ENCODE measurements around the gene CDK6. TPM values are rescaled to one million over a fixed set of nuclear protein-coding genes. Genes with fewer than 3 reads are reported as not detected.

Gene CDK6
- total and polyA plus RNA-seq, 2 experiments from 2014 or later = 28.7 to 81.6 TPM

DNA sequence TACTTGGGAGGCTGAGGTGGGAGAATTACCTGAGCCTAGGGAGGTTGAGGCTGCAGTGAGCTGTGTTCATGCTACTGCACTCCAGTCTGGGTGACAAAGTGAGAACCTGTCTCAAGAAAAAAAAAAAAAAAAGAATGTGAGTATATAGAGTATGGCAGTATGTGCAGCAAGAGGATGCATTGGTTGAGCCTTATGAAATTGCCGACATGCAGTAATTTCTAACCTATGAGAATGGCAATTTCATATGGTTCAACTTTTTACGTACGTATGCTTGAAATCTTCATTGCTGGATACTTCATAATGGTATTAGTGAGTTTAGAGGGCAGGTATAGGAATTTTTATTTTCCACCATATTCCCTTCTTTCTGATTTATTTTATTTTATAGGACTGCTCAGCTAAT, 241.6 kb downstream of the CDK6 start:
- Histone ChIP-seq H3K27me3 (peaks cover 24% of the 10 kb centered on the region), H3K9me3 (ENCODE audit: low read depth) (no peaks in the 10 kb centered on the region), H3K36me3 (no peaks in the 10 kb centered on the region), H3K27ac (no peak overlapping the region), H3K4me3 (no peak overlapping the region), H3K4me1 (ENCODE audit: low read depth) (no peaks in the 10 kb centered on the region)
- TF ChIP-seq, protein P1, sequence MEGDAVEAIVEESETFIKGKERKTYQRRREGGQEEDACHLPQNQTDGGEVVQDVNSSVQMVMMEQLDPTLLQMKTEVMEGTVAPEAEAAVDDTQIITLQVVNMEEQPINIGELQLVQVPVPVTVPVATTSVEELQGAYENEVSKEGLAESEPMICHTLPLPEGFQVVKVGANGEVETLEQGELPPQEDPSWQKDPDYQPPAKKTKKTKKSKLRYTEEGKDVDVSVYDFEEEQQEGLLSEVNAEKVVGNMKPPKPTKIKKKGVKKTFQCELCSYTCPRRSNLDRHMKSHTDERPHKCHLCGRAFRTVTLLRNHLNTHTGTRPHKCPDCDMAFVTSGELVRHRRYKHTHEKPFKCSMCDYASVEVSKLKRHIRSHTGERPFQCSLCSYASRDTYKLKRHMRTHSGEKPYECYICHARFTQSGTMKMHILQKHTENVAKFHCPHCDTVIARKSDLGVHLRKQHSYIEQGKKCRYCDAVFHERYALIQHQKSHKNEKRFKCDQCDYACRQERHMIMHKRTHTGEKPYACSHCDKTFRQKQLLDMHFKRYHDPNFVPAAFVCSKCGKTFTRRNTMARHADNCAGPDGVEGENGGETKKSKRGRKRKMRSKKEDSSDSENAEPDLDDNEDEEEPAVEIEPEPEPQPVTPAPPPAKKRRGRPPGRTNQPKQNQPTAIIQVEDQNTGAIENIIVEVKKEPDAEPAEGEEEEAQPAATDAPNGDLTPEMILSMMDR (IDR thresholded peaks at IDR 0.05; ENCODE audit: low read depth, low read length) = no peak
- DNase-seq (ENCODE audit: low read depth in 1 of 2, low spot score in 1 of 2) = no peak

DNA sequence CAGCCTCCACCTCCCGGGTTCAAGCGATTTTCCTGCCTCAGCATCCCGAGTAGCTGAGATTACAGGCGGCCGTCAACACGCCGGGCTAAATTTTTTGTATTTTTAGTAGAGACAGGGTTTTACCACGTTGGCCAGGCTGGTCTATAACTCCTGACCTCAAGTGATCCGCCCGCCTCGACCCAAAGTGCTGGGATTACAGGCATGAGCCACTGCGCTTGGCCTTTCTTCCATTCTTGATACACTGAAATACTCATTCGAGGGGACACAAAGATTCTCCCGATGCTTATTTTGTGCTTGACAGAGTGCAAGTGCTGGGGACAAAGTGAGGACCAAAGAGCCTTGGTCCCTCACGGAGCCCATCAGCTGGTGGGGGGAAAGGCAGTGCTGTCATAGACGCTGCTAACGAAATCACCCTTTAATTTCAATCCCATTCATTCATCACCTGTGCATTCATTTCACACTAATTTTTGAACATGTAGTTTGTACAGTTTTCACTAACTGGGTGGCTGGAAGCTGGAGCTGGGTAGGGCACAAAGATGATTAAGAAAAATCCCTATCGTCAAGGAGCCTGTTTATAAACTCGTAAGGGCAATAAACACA, 245.6 kb downstream of the CDK6 start:
- TF ChIP-seq, protein P1 (IDR thresholded peaks at IDR 0.05; ENCODE audit: low read depth, low read length) = no peak
- peaks cover 24% of the 10 kb centered on the region for H3K27me3 ChIP-seq
- H3K27ac ChIP-seq = no peak overlapping the region
- no peak for DNase-seq (ENCODE audit: low read depth in 1 of 2, low spot score in 1 of 2)
- H3K9me3 ChIP-seq (ENCODE audit: low read depth) = no peaks in the 10 kb centered on the region
- H3K4me3 ChIP-seq = peak overlapping the region; percentile 89
- H3K4me1 ChIP-seq (ENCODE audit: low read depth) = peaks cover 4% of the 10 kb centered on the region
- no peaks in the 10 kb centered on the region for H3K36me3 ChIP-seq

DNA sequence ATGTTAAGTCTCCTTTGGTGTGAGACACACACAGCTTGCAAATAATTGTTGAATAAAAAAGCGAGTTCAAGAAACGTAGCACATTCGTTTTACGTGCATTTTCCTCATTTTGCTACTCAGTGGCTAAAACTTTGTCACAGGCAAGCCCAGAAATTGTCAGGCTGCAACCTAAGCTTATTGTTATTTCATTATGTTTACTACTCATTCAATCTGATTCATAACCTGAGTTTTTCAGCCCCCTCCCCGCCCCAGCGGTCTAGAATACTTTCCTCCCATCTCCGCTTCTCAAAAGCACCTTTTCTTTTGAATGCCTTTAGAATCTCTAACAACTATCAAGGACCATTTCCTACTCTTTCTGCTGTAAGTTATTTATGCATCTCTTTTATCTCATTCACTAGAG, 247.3 kb downstream of the CDK6 start:
- DNase-seq (ENCODE audit: low read depth in 1 of 2, low spot score in 1 of 2) = no peak
- Histone ChIP-seq H3K27ac (peak overlapping the region; percentile 99), H3K4me1 (ENCODE audit: low read depth) (peaks cover 4% of the 10 kb centered on the region), H3K9me3 (ENCODE audit: low read depth) (no peaks in the 10 kb centered on the region), H3K27me3 (peaks cover 18% of the 10 kb centered on the region), H3K4me3 (peak overlapping the region; percentile 89), H3K36me3 (no peaks in the 10 kb centered on the region)
- TF ChIP-seq, protein P1 (IDR thresholded peaks at IDR 0.05; ENCODE audit: low read depth, low read length) = no peak

DNA sequence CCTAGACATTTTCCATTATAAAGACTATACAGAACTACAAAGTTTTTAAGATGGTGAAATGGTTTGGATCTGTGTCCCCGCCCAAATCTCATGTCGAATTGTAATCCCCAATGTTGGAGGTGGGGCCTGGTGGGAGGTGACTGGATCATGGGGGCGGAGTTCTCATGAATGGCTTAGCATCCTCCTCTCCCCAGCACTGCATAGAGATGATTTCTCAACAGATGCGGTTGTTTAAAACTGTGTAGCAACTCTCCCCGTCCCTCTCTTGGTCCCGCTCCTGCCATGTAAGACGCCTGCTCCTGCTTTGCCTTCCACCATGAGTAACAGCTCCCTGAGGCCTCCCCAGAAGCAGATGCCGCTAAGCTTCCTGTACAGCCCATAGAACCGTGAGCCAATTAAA, 247.8 kb downstream of the CDK6 start:
- Histone ChIP-seq H3K4me1 (ENCODE audit: low read depth) (peaks cover 4% of the 10 kb centered on the region), H3K36me3 (no peaks in the 10 kb centered on the region), H3K9me3 (ENCODE audit: low read depth) (no peaks in the 10 kb centered on the region), H3K27me3 (peaks cover 18% of the 10 kb centered on the region), H3K27ac (no peak overlapping the region), H3K4me3 (peak overlapping the region; percentile 89)
- TF ChIP-seq, protein P1 (IDR thresholded peaks at IDR 0.05; ENCODE audit: low read depth, low read length) = no peak
- peak in 1 of 2 donors; percentile 18 for DNase-seq (ENCODE audit: low read depth in 1 of 2, low spot score in 1 of 2)

DNA sequence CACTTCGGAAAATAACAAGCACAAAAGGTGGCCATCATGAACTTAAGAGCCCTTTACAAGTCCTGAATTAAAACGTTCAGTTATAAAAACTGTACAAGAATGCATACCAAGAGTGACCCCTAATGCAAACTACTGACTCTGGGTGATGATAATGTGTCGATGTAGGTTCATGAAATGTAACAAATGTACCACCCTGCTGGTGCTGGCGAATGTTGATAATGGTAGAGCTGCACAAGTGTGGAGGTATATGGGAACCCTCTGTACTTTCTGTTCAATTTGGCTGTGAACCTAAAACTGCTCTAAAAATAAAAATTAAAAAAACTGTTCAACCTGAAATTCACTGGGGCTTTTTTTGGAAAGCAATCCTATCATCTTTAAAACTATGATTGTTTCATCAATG, 249.5 kb downstream of the CDK6 start:
- no peaks in the 10 kb centered on the region for H3K36me3 ChIP-seq
- no peak overlapping the region for H3K27ac ChIP-seq
- DNase-seq (ENCODE audit: low read depth in 1 of 2, low spot score in 1 of 2) = no peak
- H3K27me3 ChIP-seq = peaks cover 12% of the 10 kb centered on the region
- H3K4me1 ChIP-seq (ENCODE audit: low read depth) = peaks cover 4% of the 10 kb centered on the region
- H3K9me3 ChIP-seq (ENCODE audit: low read depth) = no peaks in the 10 kb centered on the region
- TF ChIP-seq, protein P1 (IDR thresholded peaks at IDR 0.05; ENCODE audit: low read depth, low read length) = no peak
- H3K4me3 ChIP-seq = no peak overlapping the region
